Upper lobe of left lung (tissue), 6 donors: Measurements from ENCODE around the gene PHPT1. TPM values are rescaled to one million over a fixed set of nuclear protein-coding genes. Genes with fewer than 3 reads are reported as not detected.
A peak's percentile ranks its signal among the peaks of the same experiment; 100 is the strongest.
"Not testable (repeated sequence)": the region's sequence is repeated elsewhere in the genome, so short reads cannot be mapped to it uniquely, and the experiment has no call there.

Source experiments
- ATAC-seq, 2 donors: fragments of 200-7000 bp; cut with Tn5 transposase; one replicate each; pipeline ENCODE4 v1.9.1; 2022; ENCODE audit warnings: mild to moderate bottlenecking in 2 of 2, moderate library complexity in 2 of 2; ENCODE audit not compliant: low FRiP score in 2 of 2
- DNase-seq, 2 donors: peaks; one replicate each; pipeline ENCODE4 v3.0.0-alpha.2; 2019 to 2020
- H3K27ac ChIP-seq, 4 donors: fragments of 200-600 bp; sonication (generic); one replicate each; pipeline ENCODE4 v1.5.1; 2016 to 2019
- H3K27me3 ChIP-seq, 4 donors: fragments of 200-600 bp; sonication (generic); one replicate each; pipeline ENCODE4 v1.5.1; 2017 to 2019
- H3K36me3 ChIP-seq, 4 donors: fragments of 200-600 bp; sonication (generic); one replicate each; pipeline ENCODE4 v1.5.1; 2016 to 2019
- H3K4me1 ChIP-seq, 4 donors: fragments of 200-600 bp; sonication (generic); one replicate each; pipeline ENCODE4 v1.5.1; 2018 to 2019
- H3K4me3 ChIP-seq, 4 donors: fragments of 200-600 bp; sonication (generic); one replicate each; pipeline ENCODE4 v1.5.1; 2017 to 2019; ENCODE audit warnings: mild to moderate bottlenecking in 2 of 4, moderate library complexity in 1 of 4
- H3K9me3 ChIP-seq, 4 donors: fragments of 200-600 bp; sonication (generic); one replicate each; pipeline ENCODE4 v1.5.1; 2018 to 2019
- EP300 ChIP-seq, 4 donors: sonication (generic); formaldehyde crosslinking; IDR thresholded peaks; one replicate each; pipeline ENCODE4 v1.5.1; 2017; ENCODE audit warnings: antibody characterized with exemption in 4 of 4, control low read depth in 2 of 4
- POLR2A ChIP-seq, 4 donors: fragments of 450-650 bp; IDR thresholded peaks; one replicate each; pipeline ENCODE4 v1.5.1; 2016 to 2017; ENCODE audit warnings: antibody characterized with exemption in 4 of 4, mild to moderate bottlenecking in 2 of 4
- POLR2AphosphoS5 ChIP-seq, 2 donors: sonication (generic); formaldehyde crosslinking; IDR thresholded peaks; one replicate each; pipeline ENCODE4 v1.5.1; 2017; ENCODE audit warnings: antibody characterized with exemption in 2 of 2
- WGBS, 2 donors: methylation state at CpG; one replicate each; pipeline ENCODE4 v1.1.5; 2017 to 2018; 5-methylcytosine and 5-hydroxymethylcytosine counted together
- total RNA-seq, 6 donors: library from RNA; depleted of rRNA in 4 of 6; stranded (reverse); fragments of >200 nt in 4 of 6; gene quantifications; one replicate each; pipeline versions ENCODE4 v1.1.0 to v1.2.1, GENCODE V29; 2016 to 2021
- TF ChIP-seq, protein P1 (sequence below), 6 experiments: fragments of 450-650 bp in 4 of 6; fragments of 200-600 bp in 2 of 6; sonication (generic) in 2 of 6; IDR thresholded peaks; one replicate each; pipeline ENCODE4 v1.5.1; 2016 to 2019; ENCODE audit warnings: antibody characterized with exemption in 6 of 6
- donor health status: DM: no; HTN: no; CAD: no; lungs with moderate emphysema.
- donor health status: DM: no; HTN: yes; CAD: no; lungs with severe emphysema.

Gene PHPT1
- total RNA-seq, 6 donors from 2014 or later, result 51.3 to 135 (median 64.1) TPM

GRCh38 chr9:136865041-136865767, 16.0 kb downstream of the PHPT1 start:
- Histone ChIP-seq H3K36me3 (peaks cover 11 to 36% (median 33%) of the 10 kb centered on the region in 4 donors), H3K4me1 (peaks cover 17 to 30% (median 19%) of the 10 kb centered on the region in 4 donors), H3K27me3 (no peaks in the 10 kb centered on the region), H3K27ac (peak overlapping the region; percentile 86 to 94 (median 92)), H3K9me3 (peaks cover 0 to 4% (median 0%) of the 10 kb centered on the region in 4 donors), H3K4me3 (peak overlapping the region; percentile 71 to 100 (median 97))
- DNase-seq (no peak), ATAC-seq (peak in 1 of 2 donors; percentile 0)
- 63 to 66% methylated on average over 9 to 11 of the region's 11 CpGs for WGBS, 2 donors
- TF ChIP-seq POLR2A (IDR thresholded peaks at IDR 0.05) (no peak), POLR2AphosphoS5 (IDR thresholded peaks at IDR 0.05) (no peak), EP300 (IDR thresholded peaks at IDR 0.05) (no peak)
- TF ChIP-seq, protein P1, sequence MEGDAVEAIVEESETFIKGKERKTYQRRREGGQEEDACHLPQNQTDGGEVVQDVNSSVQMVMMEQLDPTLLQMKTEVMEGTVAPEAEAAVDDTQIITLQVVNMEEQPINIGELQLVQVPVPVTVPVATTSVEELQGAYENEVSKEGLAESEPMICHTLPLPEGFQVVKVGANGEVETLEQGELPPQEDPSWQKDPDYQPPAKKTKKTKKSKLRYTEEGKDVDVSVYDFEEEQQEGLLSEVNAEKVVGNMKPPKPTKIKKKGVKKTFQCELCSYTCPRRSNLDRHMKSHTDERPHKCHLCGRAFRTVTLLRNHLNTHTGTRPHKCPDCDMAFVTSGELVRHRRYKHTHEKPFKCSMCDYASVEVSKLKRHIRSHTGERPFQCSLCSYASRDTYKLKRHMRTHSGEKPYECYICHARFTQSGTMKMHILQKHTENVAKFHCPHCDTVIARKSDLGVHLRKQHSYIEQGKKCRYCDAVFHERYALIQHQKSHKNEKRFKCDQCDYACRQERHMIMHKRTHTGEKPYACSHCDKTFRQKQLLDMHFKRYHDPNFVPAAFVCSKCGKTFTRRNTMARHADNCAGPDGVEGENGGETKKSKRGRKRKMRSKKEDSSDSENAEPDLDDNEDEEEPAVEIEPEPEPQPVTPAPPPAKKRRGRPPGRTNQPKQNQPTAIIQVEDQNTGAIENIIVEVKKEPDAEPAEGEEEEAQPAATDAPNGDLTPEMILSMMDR (IDR thresholded peaks at IDR 0.05), result no peak

DNA sequence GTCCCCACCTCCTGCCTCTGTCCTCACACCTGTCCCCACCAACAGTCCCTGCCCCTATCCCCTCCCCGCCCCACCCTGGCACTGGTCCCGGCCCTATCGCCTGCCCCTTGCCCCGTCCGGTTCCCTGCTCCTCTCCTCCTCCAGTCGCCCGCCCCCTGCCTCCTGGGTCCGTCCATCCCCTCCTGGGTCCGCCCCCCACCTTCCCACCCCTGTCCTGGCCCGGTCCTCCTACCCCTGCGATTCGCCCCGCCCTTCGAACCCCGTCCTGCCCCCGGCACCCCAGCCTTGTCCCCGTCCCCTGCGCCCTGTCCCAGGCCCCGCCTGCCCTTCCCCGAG, 16.5 kb downstream of the PHPT1 start:
- WGBS, 2 donors, result 0 to 5% methylated on average over 5 to 8 of the region's 20 CpGs
- Histone ChIP-seq H3K4me3 (peak overlapping the region; percentile 71 to 100 (median 97)), H3K27ac (peak overlapping the region; percentile 86 to 94 (median 92)), H3K27me3 (no peaks in the 10 kb centered on the region), H3K9me3 (peaks cover 0 to 4% (median 0%) of the 10 kb centered on the region in 4 donors), H3K4me1 (peaks cover 17 to 30% (median 19%) of the 10 kb centered on the region in 4 donors), H3K36me3 (peaks cover 11 to 32% (median 31%) of the 10 kb centered on the region in 4 donors)
- ATAC-seq (peak; percentile 1 to 49), DNase-seq (no peak)
- TF ChIP-seq EP300 (IDR thresholded peaks at IDR 0.05) (no peak), POLR2A (IDR thresholded peaks at IDR 0.05) (no peak), POLR2AphosphoS5 (IDR thresholded peaks at IDR 0.05) (no peak)
- TF ChIP-seq, protein P1 (IDR thresholded peaks at IDR 0.05), result no peak

DNA sequence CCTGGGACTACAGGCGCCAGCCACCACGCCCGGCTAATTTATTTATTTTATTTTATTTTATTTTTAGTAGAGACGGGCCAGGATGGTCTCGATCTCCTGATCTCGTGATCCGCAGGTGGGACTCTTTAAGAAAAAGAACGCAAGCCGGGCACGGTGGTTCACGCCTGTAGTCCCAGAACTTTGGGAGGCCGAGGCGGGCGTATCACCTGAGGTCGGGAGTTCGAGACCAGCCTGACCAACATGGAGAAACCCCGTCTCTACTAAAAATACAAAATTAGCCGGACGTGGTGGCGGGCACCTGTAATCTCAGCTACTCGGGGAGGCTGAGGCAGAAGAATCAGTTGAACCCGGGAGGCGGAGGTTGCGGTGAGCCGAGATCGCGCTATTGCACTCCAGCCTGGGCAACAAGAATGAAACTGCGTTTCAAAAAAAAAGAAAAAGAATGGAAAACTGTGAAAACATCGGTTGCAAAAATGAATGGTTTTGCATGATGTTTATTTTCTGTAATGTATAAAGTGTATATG, 17.8 kb downstream of the PHPT1 start:
- WGBS, 2 donors, result 79 to 87% methylated on average over 29 of the region's 29 CpGs
- peak overlapping the region; percentile 62 to 92 (median 89) for H3K27ac ChIP-seq
- H3K36me3 ChIP-seq, result peaks cover 9 to 20% (median 19%) of the 10 kb centered on the region in 4 donors
- peak in 1 of 2 donors; percentile 38 for DNase-seq
- peak overlapping the region; percentile 66 to 100 (median 84) for H3K4me3 ChIP-seq
- ATAC-seq, H3K27me3 ChIP-seq, H3K9me3 ChIP-seq: not testable (repeated sequence)
- peaks cover 17 to 30% (median 19%) of the 10 kb centered on the region in 4 donors for H3K4me1 ChIP-seq

GRCh38 chr9:136867480-136867879, 18.3 kb downstream of the PHPT1 start:
- H3K27me3 ChIP-seq, result no peaks in the 10 kb centered on the region
- DNase-seq (peak in 1 of 2 donors; percentile 50), ATAC-seq (no peak)
- peaks cover 9 to 14% (median 14%) of the 10 kb centered on the region in 4 donors for H3K36me3 ChIP-seq
- WGBS, 2 donors, result 98% methylated on average over 17 to 18 of the region's 18 CpGs
- H3K4me1 ChIP-seq, result peaks cover 17 to 30% (median 19%) of the 10 kb centered on the region in 4 donors
- no peak overlapping the region for H3K4me3 ChIP-seq
- TF ChIP-seq POLR2A (IDR thresholded peaks at IDR 0.05), result no peak
- TF ChIP-seq, protein P1 (IDR thresholded peaks at IDR 0.05), result no peak
- TF ChIP-seq EP300 (IDR thresholded peaks at IDR 0.05), result no peak
- TF ChIP-seq POLR2AphosphoS5 (IDR thresholded peaks at IDR 0.05), result no peak
- H3K27ac ChIP-seq, result no peak overlapping the region
- H3K9me3 ChIP-seq, result peaks cover 0 to 4% (median 0%) of the 10 kb centered on the region in 4 donors

DNA sequence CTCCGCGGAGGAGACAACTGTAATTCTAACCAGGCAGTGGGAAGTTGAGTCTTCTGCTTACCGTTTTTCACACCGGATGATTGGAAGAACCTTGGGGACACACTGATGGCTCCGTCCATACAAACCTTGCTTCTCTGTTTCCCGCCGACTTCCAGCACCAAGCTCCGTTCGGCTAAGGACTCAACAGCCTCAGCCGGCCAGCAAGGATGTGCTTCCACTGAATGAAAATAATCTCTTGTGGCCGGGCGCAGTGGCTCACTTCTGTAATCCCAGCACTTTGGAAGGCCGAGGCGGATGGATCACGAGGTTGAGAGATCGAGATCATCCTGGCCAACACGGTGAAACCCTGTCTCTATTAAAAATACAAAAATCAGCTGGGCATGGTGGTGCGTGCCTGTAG, 18.7 kb downstream of the PHPT1 start:
- Histone ChIP-seq H3K9me3 (peaks cover 0 to 4% (median 0%) of the 10 kb centered on the region in 4 donors), H3K4me1 (peaks cover 17 to 30% (median 19%) of the 10 kb centered on the region in 4 donors), H3K4me3 (no peak overlapping the region), H3K27ac (no peak overlapping the region), H3K36me3 (peaks cover 6 to 10% (median 9%) of the 10 kb centered on the region in 4 donors), H3K27me3 (no peaks in the 10 kb centered on the region)
- WGBS, 2 donors, result 97 to 98% methylated on average over 18 of the region's 18 CpGs
- no peak for DNase-seq
- no peak for ATAC-seq
- no peak for TF ChIP-seq POLR2AphosphoS5 (IDR thresholded peaks at IDR 0.05)
- no peak for TF ChIP-seq EP300 (IDR thresholded peaks at IDR 0.05)
- TF ChIP-seq, protein P1 (IDR thresholded peaks at IDR 0.05), result no peak
- no peak for TF ChIP-seq POLR2A (IDR thresholded peaks at IDR 0.05)
